ENCODE results near the gene KIF14.
"Not testable (repeated sequence)": the region's sequence is repeated elsewhere in the genome, so short reads cannot be mapped to it uniquely, and the experiment has no call there.

Gene KIF14

DNA sequence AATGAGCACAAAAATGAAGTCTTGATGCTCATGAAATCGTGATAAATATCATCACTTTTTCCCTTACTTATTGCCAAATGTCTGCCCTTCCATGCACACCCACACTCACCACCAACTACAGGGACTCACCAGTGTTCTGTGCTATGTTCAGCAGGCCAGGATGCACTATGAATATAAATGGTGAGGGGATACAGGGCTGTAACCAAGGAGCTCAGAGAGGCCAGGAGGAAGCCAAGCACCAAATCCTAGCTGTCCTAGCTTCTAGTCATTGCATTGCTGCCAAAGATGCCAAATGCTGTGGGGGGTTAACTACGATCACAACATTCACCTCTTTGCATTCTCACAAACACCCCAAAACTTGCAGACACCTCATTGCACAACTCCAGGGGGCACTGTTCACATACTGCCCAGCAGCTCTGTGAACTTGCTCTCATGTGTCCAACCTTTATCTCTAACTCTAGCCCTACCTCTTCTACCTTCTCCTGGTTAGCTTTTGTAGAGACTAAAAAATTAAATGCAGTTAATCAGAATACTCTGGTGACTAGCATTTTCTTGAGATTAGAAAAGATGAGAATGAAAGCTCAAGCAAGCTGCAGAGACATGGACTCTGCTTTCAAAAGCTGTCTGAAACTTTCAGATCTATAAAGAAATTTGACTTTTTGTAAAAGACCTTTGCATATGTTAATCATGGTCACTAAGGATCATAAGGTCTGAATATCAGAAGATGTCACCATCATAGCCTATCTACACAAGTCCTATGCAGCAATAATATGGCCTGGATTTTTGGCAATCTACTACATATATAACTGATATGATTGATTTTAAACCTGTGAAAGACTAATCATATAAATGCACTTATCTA lies 13.9 kb upstream of the KIF14 start:
- DNase-seq (ENCODE audit: low read depth in 2 of 2) = no peak

DNA sequence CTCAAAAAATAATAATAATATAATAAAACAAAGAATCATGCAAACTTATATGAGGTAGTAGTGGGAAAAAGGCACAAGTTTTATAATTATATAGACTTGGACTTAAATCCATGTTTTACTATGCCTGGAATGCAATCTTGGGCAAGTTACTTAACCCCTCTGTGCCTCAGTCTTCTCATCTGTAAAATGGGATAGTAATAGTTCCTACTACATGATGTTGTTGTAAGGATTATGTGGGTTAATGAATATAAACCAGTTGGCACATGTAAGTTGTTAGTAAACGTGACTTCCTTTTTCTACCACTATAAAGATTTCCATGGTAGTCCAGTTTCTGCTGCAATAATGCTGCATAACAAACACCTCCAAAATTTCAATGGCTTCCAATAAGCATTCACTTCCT lies 10.8 kb upstream of the KIF14 start:
- DNase-seq (ENCODE audit: low read depth in 2 of 2) = no peak

DNA sequence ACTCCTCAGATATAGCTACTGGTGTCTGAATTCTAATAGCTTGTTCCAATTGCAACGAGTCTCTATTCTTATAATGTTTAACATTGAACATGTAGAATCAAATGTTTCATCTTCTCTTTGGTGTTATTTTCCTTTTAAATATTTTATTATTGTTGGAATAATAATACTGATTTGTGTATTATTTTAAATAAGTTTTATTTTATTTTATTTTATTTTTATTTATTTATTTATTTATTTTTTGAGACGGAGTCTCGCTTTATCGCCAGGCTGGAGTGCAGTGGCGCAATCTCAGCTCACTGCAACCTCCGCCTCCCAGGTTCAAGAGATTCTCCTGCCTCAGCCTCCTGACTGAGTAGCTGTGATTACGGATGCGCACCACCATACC lies 10.0 kb upstream of the KIF14 start:
- not testable (repeated sequence) for DNase-seq (ENCODE audit: low read depth in 2 of 2)

DNA sequence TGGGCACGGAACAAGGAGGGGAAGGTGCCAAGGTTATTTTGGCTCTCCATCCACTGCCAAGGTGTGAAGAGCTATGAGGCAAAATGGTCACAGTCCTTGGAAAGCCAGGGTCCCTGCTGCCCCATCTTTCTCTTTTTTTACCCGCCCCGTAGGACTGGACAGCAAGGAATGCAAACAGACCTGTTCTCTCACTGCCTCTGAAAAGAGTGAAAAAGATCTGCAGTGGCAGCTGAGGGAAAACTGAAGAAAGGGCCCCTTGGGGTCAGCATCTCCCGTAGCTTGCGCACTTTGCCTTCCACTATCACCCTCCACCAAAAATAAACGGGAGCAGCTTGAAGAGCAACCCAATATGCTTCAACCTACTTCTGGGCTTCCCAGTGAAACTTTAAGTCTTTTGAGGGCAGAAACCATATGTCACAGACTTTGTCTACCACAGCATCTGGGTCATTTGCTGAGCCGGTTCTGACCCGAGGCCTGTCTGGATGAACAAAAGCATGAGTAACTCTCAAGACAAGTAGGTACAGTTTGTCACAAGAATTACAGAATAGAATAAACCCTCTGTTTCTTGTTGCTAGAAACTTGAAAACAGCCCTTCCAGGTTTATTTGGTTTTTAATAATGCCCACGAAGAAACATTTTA lies 9.4 kb upstream of the KIF14 start:
- DNase-seq (ENCODE audit: low read depth in 2 of 2) = no peak

DNA sequence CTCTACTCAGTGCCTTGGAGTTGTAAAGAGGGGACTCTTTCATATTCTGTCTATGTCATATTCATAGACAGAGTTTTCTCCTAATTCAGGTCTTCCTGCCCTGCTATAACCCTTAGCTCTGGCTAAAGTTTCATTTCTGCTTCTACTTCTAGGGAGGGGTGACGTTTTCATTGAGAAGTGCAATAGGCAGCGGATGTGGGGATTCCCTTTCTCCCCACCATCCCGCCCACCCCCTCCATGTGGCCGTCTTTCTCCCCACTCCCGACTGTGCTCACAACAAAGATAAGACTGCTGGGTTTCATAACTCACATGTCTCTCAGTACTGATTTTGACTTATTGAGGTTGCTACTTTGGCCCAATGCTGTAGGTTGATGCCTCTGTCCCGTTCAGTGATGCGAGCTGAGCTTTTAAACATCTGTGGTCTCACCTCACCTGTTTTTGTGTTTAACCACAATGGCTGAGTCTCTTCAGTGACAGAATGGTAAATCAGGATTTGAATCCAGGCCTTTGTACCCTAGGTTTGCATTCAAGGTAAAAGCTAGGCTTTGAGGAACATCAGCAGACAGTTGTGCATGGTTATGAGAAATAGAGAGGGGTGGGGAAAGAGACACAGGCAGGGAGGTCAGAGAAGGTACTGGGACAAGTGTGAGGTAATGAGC lies 7.8 kb upstream of the KIF14 start:
- DNase-seq (ENCODE audit: low read depth in 2 of 2) = no peak

DNA sequence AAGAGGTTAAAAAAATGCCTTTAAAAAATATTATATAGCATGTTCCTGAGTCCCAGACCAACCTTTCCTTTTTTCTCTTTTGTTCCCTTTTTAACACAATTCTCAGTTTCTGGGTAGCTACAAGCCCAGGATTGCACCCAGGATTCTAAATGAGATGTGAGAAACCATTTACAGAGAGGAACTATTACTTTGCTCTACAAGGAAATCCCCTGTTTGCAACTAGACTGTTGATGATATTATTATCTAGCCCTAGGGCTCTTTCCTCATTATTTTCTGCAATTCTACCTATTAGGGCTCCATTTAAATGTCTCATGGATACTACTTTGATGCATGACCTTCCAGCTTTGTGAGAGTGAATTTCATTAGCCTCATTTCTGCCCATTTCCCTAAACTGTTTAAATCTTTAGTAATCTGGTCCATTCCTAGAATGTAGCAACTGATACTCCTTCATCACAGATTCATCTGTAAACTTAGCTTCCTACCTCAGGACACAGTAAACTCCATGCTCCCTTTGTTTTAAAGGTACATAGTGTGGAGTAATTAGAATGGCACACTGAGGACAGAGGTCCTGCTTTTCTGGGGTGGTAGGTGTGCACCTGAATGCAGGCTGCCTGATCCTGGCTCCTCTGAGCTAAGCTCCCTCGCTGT lies 7.1 kb upstream of the KIF14 start:
- no peak for DNase-seq (ENCODE audit: low read depth in 2 of 2)

DNA sequence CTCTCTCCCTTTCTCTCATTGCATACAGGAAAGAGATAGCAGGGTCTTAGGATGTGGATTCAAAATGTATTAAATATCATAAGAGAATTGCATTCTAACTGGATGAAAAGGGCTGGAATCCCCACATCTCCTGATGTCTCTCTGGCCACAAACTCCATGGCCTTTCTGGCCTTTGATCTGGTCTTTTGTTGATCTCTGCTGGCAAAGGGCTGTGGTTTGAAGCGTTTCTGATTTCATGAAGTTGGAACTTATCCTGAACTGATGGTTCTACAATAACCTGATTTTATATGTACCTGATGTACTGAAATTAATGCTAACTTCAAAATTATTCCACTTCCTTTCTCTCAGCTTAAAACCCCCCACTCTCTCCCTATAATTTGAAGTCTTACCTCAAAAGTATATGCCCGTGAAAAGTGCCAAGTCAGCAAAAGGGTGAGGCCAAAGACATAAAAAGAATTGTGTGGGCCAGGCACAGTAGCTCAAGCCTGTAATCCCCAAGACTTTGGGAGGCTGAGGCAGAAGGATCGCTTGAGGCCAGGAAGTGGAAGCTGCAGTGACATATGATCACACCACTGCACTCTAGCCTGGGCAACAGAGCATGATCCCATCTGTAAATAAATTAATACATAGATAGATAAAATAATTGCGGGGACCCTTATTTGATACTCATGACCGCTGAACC lies 6.4 kb upstream of the KIF14 start:
- no peak for DNase-seq (ENCODE audit: low read depth in 2 of 2)

GRCh38 chr1:200625381-200625824 lies 4.9 kb upstream of the KIF14 start:
- DNase-seq (ENCODE audit: low read depth in 2 of 2) = no peak

- no peak for DNase-seq (ENCODE audit: low read depth in 2 of 2)
Measured at GRCh38 chr1:200624679-200625335, 4.3 kb upstream of the KIF14 start.

DNA sequence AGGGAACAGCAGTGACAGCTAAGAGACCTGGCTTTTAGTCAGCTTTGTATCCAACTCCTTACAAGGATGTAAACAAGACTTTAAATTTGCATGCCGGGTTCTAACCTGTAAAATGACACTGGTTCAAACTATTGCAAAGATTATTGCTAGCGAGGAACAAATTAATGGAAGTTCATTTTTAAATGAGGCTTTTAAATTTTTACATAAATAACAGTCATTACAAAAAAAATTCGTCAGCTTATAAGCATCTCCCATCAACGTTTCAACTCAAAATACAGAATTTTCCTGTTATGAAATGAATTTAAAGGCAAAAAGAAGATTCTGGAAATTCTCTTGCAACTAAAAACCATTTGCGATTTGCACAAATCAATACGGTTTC lies 668 bp downstream of the KIF14 start:
- DNase-seq (ENCODE audit: low read depth in 2 of 2) = no peak

- no peak for DNase-seq (ENCODE audit: low read depth in 2 of 2)
Measured at GRCh38 chr1:200610846-200611245, 9.7 kb downstream of the KIF14 start.

GRCh38 chr1:200602632-200603031 lies 17.9 kb downstream of the KIF14 start:
- no peak for DNase-seq (ENCODE audit: low read depth in 2 of 2)

GRCh38 chr1:200590001-200590400 lies 30.6 kb downstream of the KIF14 start:
- no peak for DNase-seq (ENCODE audit: low read depth in 2 of 2)

GRCh38 chr1:200588698-200589097 lies 31.9 kb downstream of the KIF14 start:
- no peak for DNase-seq (ENCODE audit: low read depth in 2 of 2)

GRCh38 chr1:200564319-200564718 lies 56.2 kb downstream of the KIF14 start:
- DNase-seq (ENCODE audit: low read depth in 2 of 2) = no peak

GRCh38 chr1:200561856-200562214 lies 58.7 kb downstream of the KIF14 start:
- DNase-seq (ENCODE audit: low read depth in 2 of 2) = no peak

DNA sequence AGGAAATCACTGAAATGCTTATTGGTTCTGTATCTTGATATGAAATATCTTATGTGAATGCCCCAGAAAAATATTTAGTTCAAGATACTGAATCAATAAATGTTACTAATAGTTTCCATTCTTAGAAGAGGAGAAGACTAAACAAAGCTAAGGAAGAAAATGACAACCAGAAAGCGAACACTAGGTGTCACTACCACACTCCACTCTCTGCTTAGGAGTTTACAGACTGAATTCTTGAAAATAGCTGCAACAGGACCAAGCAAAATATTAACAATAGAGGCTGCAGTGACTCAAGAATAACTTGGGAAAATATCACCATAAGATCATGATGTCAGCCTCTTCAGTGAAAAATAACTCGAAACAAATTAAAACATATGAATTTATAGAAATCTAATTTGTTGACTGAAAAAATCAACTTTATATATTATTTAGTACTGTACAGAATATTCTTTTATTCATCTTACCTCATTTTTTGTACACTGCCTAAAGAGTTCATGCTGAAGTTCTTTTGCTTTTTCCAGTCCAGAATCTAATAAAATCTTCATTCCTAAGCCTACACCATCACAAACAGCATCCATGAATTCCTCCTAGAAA lies 61.6 kb downstream of the KIF14 start:
- no peak for DNase-seq (ENCODE audit: low read depth in 2 of 2)

DNA sequence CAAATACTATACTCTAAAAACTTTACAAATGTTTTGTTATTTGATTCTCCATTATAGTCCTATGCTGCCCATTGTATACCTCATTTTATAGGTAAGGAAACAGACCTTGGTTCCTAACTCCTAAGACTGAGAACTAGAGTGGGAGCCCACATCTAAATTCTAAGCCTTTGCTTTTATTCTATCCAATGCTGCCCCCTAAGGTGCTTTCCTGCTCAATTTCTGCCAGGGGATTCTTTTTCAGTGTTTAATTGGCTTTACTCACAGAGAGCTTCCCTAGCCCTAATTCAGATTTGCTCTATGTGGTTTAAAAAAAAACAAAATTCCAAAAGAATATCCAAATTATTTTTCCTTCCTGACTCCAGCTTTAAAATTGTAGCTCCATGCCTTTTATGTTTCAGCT lies 64.5 kb downstream of the KIF14 start:
- DNase-seq (ENCODE audit: low read depth in 2 of 2) = no peak

DNA sequence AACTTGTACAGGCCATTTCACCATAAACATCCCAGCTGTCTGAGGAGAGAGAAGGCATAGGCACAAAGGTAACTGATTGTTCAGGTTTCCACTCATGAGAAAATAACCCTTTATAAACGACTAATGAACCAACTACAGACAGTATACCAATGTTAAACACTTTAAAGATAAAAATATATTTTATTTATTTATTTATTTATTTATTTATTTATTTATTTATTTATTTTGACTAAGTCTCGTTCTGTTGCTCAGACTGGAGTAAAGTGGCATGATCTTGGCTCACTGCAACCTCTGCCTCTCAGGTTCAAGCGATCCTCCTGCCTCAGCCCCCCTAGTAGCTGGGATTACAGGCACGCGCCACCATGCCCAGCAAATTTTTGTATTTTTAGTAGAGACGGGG lies 67.8 kb downstream of the KIF14 start:
- not testable (repeated sequence) for DNase-seq (ENCODE audit: low read depth in 2 of 2)

DNA sequence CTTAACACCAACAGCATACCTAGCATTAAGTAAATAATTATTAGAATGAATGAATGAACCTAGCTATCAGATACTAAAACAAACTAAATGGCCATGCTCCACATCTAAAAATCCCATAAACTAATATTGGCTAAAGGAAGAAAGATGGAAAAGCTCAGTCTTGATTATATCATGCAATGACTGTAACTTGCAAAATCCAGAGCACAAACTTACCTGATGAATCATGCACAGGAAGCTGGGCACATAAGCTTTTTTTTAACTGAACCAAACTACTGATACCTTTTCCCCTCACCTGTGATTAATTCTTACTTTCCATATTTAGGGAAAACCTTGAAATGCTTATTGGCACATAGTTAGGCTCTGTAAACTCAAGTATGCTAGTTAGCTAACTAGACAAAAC lies 70.2 kb downstream of the KIF14 start:
- DNase-seq (ENCODE audit: low read depth in 2 of 2) = no peak

- no peak for DNase-seq (ENCODE audit: low read depth in 2 of 2)
Measured at GRCh38 chr1:200547386-200547785, 73.2 kb downstream of the KIF14 start.

All from stimulated activated CD8-positive, alpha-beta memory T cell treated with anti-CD3 and anti-CD28 coated beads, Interleukin-2, amount 100 ng/mL, for 1 hour (primary cell).